ENCODE measurements around the gene HIF1A.
A peak's percentile ranks its signal among the peaks of the same experiment; 100 is the strongest.
"Not testable (repeated sequence)": the region's sequence is repeated elsewhere in the genome, so short reads cannot be mapped to it uniquely, and the experiment has no call there.

HIF1A gene

DNA sequence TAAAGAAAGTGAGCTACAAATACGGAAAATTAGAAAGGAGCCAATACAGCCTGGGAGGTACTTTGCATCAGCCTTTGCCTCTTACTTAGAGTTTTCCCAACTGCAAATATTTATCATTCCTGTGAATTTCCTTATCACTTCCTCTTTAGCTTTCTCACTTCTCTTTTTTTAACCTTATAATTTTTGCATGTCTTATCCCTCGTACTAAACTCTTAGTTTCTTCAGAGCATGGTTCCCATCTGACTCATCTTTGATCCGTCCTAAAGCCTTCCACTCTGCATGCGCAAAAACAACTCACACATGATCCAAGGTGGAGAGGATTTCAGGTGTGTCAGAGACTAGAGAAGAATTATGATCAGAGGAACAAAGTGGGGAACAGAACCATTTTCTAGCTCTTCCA lies 57.3 kb downstream of the HIF1A start:
- Histone ChIP-seq H3K9me3 (ENCODE audit: control insufficient read depth in 5 of 5, low read length in 5 of 5) (peaks cover 0 to 4% (median 0%) of the 10 kb centered on the region in 5 donors), H3K4me3 (ENCODE audit: low read depth in 1 of 5, low read length in 5 of 5) (no peak overlapping the region), H3K4me1 (ENCODE audit: control insufficient read depth in 5 of 5, insufficient read depth in 5 of 5, low read length in 5 of 5) (peaks cover 0 to 39% (median 14%) of the 10 kb centered on the region in 5 donors), H3K27ac (ENCODE audit: low read depth, low read length) (peak overlapping the region; percentile 82), H3K9ac (ENCODE audit: low read length in 5 of 5) (no peak overlapping the region), H3K36me3 (ENCODE audit: control insufficient read depth in 5 of 5, insufficient read depth in 5 of 5, low read length in 5 of 5) (peaks cover 0 to 5% (median 0%) of the 10 kb centered on the region in 5 donors), H3K27me3 (ENCODE audit: control insufficient read depth in 5 of 5, insufficient read depth in 4 of 5, low read length in 5 of 5) (no peaks in the 10 kb centered on the region)

DNA sequence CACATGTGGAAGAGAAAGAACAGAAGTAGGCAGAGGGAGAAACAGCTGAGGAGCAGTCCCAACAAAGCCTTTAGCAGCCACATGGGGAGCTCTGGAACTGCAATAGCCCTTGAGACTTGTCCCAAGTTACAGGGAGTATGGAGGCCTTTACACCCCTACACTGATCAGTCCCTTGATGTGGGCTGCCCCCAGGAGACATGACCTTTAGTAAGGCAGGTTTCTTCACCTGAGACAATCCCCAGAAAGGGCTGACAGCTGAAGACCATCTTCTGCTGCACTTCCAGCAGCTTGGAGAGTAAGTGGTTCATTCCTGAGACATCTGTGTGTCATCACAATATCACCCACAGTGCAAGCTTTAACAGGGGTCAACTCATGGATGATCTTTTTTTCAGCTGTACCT lies 58.3 kb downstream of the HIF1A start:
- no peak overlapping the region for H3K4me3 ChIP-seq (ENCODE audit: low read depth in 1 of 5, low read length in 5 of 5)
- H3K27ac ChIP-seq (ENCODE audit: low read depth, low read length): peak overlapping the region; percentile 52
- H3K36me3 ChIP-seq (ENCODE audit: control insufficient read depth in 5 of 5, insufficient read depth in 5 of 5, low read length in 5 of 5): no peaks in the 10 kb centered on the region
- H3K4me1 ChIP-seq (ENCODE audit: control insufficient read depth in 5 of 5, insufficient read depth in 5 of 5, low read length in 5 of 5): peaks cover 0 to 39% (median 14%) of the 10 kb centered on the region in 5 donors
- no peak overlapping the region for H3K9ac ChIP-seq (ENCODE audit: low read length in 5 of 5)
- H3K9me3 ChIP-seq (ENCODE audit: control insufficient read depth in 5 of 5, low read length in 5 of 5): peaks cover 0 to 4% (median 0%) of the 10 kb centered on the region in 5 donors
- H3K27me3 ChIP-seq (ENCODE audit: control insufficient read depth in 5 of 5, insufficient read depth in 4 of 5, low read length in 5 of 5): no peaks in the 10 kb centered on the region

DNA sequence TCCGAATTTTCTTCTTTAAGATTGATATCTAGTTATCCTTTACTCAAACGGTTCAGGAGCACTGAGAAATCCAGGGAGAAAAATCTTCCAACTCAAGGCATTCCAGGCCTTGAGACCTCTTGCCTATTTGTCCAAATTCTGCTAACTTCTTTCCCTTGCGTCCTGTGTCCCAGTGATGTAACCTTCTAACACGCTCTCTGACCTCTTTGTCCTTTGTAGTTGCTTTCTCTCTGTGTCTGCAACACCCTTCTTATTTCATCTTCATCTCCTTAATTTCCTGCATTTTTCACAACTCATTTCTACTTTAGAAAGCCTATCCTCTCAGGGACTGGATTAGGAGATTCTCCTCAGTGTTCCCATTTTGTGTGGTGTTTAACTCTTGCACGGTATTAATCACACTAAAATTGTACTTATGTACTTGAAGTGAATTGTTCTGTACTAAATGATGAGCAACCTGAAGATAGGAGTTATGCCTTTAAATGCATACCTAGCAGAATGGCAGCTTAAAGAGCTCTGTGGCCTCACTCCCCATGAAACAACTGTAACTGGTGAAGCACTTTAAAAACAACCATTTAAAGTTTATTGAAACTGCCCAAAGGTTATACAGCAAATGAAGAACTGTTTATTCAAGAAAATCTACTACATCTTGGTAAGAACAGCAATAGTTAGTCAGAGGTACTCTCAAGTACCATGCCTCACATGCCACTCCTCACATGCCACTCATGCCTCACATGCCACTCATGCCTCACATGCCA lies 59.5 kb downstream of the HIF1A start:
- Histone ChIP-seq H3K9me3 (ENCODE audit: control insufficient read depth in 5 of 5, low read length in 5 of 5) (peaks cover 0 to 4% (median 0%) of the 10 kb centered on the region in 5 donors), H3K27me3 (ENCODE audit: control insufficient read depth in 5 of 5, insufficient read depth in 4 of 5, low read length in 5 of 5) (no peaks in the 10 kb centered on the region), H3K9ac (ENCODE audit: low read length in 5 of 5) (no peak overlapping the region), H3K4me3 (ENCODE audit: low read depth in 1 of 5, low read length in 5 of 5) (no peak overlapping the region), H3K36me3 (ENCODE audit: control insufficient read depth in 5 of 5, insufficient read depth in 5 of 5, low read length in 5 of 5) (no peaks in the 10 kb centered on the region), H3K4me1 (ENCODE audit: control insufficient read depth in 5 of 5, insufficient read depth in 5 of 5, low read length in 5 of 5) (peaks cover 0 to 37% (median 14%) of the 10 kb centered on the region in 5 donors), H3K27ac (ENCODE audit: low read depth, low read length) (peak overlapping the region; percentile 52)

DNA sequence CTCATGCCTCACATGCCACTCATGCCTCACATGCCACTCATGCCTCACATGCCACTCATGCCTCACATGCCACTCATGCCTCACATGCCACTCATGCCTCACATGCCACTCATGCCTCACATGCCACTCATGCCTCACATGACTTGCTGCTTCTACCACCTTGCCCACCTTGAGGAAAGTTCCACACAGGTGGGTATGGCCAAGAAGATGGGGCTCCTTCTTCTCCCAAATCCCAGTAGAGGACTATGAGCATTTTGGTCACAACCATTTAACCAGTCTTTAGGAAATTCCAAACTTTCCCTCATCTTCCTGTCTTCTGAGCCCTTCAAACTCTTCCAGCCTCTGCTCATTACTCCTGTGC lies 60.0 kb downstream of the HIF1A start:
- not testable (repeated sequence) for H3K9me3 ChIP-seq (ENCODE audit: control insufficient read depth in 5 of 5, low read length in 5 of 5); H3K4me3 ChIP-seq (ENCODE audit: low read depth in 1 of 5, low read length in 5 of 5); H3K9ac ChIP-seq (ENCODE audit: low read length in 5 of 5); H3K27me3 ChIP-seq (ENCODE audit: control insufficient read depth in 5 of 5, insufficient read depth in 4 of 5, low read length in 5 of 5); H3K36me3 ChIP-seq (ENCODE audit: control insufficient read depth in 5 of 5, insufficient read depth in 5 of 5, low read length in 5 of 5)
- Histone ChIP-seq H3K27ac (ENCODE audit: low read depth, low read length) (peak overlapping the region; percentile 52), H3K4me1 (ENCODE audit: control insufficient read depth in 5 of 5, insufficient read depth in 5 of 5, low read length in 5 of 5) (peaks cover 0 to 32% (median 14%) of the 10 kb centered on the region in 5 donors)

DNA sequence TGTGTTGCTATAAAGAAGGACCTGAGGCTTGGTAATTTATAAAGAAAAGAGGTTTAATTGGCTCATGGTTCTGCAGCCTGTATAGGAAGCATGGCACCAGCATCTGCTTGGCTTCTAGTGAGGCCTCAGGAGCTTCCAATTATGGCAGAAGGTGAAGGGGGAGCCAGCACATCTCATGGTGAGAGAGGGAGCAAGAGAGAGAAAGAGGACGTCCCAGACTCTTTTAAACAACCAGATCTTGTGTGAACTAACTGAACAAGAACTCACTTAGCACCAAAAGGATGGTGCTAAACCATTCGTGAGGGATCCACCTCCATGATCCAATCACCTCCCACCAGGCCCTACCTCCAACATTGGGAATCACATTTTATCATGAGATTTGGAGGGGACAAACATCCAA lies 60.8 kb downstream of the HIF1A start:
- Histone ChIP-seq H3K4me3 (ENCODE audit: low read depth in 1 of 5, low read length in 5 of 5) (no peak overlapping the region), H3K27me3 (ENCODE audit: control insufficient read depth in 5 of 5, insufficient read depth in 4 of 5, low read length in 5 of 5) (no peaks in the 10 kb centered on the region), H3K4me1 (ENCODE audit: control insufficient read depth in 5 of 5, insufficient read depth in 5 of 5, low read length in 5 of 5) (peaks cover 0 to 28% (median 9%) of the 10 kb centered on the region in 5 donors), H3K27ac (ENCODE audit: low read depth, low read length) (no peak overlapping the region), H3K9me3 (ENCODE audit: control insufficient read depth in 5 of 5, low read length in 5 of 5) (peaks cover 0 to 4% (median 0%) of the 10 kb centered on the region in 5 donors), H3K36me3 (ENCODE audit: control insufficient read depth in 5 of 5, insufficient read depth in 5 of 5, low read length in 5 of 5) (no peaks in the 10 kb centered on the region), H3K9ac (ENCODE audit: low read length in 5 of 5) (no peak overlapping the region)

DNA sequence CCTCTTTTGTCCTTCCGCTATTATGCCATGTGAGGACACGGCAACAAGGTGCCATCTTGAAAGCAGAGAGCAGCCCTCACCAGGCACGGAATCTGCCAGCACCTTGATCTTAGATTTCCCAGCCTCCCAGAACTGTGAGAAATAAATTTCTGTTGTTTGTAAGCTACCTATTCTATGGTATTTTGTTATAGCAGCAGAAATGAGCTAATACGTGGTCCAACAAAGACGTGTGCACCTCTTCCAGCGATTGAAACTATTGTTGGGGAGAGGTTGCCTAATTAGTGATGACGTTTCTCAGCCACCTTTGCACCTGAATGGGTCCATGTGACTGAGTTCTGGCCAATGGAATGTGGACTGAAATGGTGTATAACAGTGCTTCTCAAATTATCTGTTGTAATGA lies 64.6 kb downstream of the HIF1A start:
- no peak overlapping the region for H3K9ac ChIP-seq (ENCODE audit: low read length in 5 of 5)
- H3K27me3 ChIP-seq (ENCODE audit: control insufficient read depth in 5 of 5, insufficient read depth in 4 of 5, low read length in 5 of 5): no peaks in the 10 kb centered on the region
- H3K36me3 ChIP-seq (ENCODE audit: control insufficient read depth in 5 of 5, insufficient read depth in 5 of 5, low read length in 5 of 5): no peaks in the 10 kb centered on the region
- peaks cover 0 to 4% (median 0%) of the 10 kb centered on the region in 5 donors for H3K9me3 ChIP-seq (ENCODE audit: control insufficient read depth in 5 of 5, low read length in 5 of 5)
- H3K27ac ChIP-seq (ENCODE audit: low read depth, low read length): no peak overlapping the region
- no peak overlapping the region for H3K4me3 ChIP-seq (ENCODE audit: low read depth in 1 of 5, low read length in 5 of 5)
- peaks cover 0 to 31% (median 20%) of the 10 kb centered on the region in 5 donors for H3K4me1 ChIP-seq (ENCODE audit: control insufficient read depth in 5 of 5, insufficient read depth in 5 of 5, low read length in 5 of 5)

DNA sequence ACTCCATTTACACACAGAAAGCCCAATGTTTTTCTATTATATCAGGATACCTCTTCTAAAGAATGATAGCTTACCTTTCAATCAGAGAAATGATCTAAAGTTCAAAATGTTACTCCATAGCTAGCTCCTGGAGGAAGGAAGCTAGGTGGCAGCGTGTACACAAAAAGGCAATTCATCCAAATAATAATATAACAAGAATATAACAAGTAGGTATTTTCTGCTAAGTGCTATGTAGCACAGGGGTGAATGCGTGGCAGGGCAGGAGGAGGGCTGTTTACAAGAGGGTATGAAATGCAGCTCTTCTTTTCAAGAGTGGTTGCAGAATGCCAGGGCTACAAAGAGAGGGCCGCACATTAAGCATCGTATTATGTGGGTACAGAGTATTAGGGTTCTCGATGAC lies 66.2 kb downstream of the HIF1A start:
- Histone ChIP-seq H3K4me3 (ENCODE audit: low read depth in 1 of 5, low read length in 5 of 5) (peak overlapping the region; percentile 81 to 99 (median 91)), H3K9ac (ENCODE audit: low read length in 5 of 5) (peak overlapping the region; percentile 72 to 88 (median 73)), H3K36me3 (ENCODE audit: control insufficient read depth in 5 of 5, insufficient read depth in 5 of 5, low read length in 5 of 5) (peaks cover 0 to 5% (median 0%) of the 10 kb centered on the region in 5 donors), H3K27ac (ENCODE audit: low read depth, low read length) (peak overlapping the region; percentile 86), H3K27me3 (ENCODE audit: control insufficient read depth in 5 of 5, insufficient read depth in 4 of 5, low read length in 5 of 5) (no peaks in the 10 kb centered on the region), H3K4me1 (ENCODE audit: control insufficient read depth in 5 of 5, insufficient read depth in 5 of 5, low read length in 5 of 5) (peaks cover 0 to 29% (median 19%) of the 10 kb centered on the region in 5 donors), H3K9me3 (ENCODE audit: control insufficient read depth in 5 of 5, low read length in 5 of 5) (no peaks in the 10 kb centered on the region)

DNA sequence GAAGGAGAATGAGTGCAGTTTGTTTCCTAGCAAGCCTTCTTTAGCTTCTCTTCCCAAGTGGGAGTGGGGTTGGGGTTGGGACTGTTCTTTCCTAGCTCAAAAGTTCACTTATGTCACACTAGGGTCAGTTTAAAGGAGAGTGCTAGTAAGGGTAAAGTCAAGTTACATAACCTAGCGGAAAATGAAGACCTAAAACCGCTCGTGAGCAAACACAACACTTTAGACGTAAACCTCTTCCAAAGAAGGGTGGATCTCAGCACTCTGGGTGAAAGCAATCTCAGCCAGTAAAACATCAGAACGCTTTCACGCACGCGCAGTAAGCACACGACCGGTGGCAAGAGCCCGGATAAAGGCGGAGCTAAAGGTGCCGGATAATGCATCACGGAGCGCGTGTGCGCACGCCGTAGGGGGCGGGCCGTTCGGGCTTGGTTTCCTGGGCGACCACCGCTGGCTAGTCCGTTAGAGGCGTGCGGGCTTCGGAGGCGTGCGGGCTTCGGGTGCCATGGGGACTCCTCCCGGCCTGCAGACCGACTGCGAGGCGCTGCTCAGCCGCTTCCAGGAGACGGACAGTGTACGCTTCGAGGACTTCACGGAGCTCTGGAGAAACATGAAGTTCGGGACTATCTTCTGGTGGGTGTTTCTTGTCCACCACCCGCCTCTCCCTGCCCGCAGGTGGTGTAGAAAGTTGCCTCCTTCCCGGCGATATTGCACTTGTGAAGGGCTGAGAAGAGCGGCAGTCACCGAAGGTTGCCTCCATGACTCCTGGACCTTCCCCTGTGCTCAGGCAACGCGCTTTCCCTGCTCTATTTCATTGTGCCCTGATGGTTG lies 66.9 kb downstream of the HIF1A start, which contains the start of gene SNAPC1:
TSS of gene SNAPC1 (plus strand) at position 462 of the 828 bp plus-strand sequence. CDS start at position 503, 41 bp downstream.
- H3K36me3 ChIP-seq (ENCODE audit: control insufficient read depth in 5 of 5, insufficient read depth in 5 of 5, low read length in 5 of 5): peaks cover 0 to 7% (median 0%) of the 10 kb centered on the region in 5 donors
- peaks cover 0 to 29% (median 19%) of the 10 kb centered on the region in 5 donors for H3K4me1 ChIP-seq (ENCODE audit: control insufficient read depth in 5 of 5, insufficient read depth in 5 of 5, low read length in 5 of 5)
- H3K9me3 ChIP-seq (ENCODE audit: control insufficient read depth in 5 of 5, low read length in 5 of 5): no peaks in the 10 kb centered on the region
- peak within 1 kb of the TSS; percentile 86 for H3K27ac ChIP-seq (ENCODE audit: low read depth, low read length)
- H3K27me3 ChIP-seq (ENCODE audit: control insufficient read depth in 5 of 5, insufficient read depth in 4 of 5, low read length in 5 of 5): no peaks in the 10 kb centered on the region
- peak within 1 kb of the TSS; percentile 86 to 100 (median 97) for H3K4me3 ChIP-seq (ENCODE audit: low read depth in 1 of 5, low read length in 5 of 5)
- peak within 1 kb of the TSS; percentile 73 to 92 (median 83) for H3K9ac ChIP-seq (ENCODE audit: low read length in 5 of 5)

DNA sequence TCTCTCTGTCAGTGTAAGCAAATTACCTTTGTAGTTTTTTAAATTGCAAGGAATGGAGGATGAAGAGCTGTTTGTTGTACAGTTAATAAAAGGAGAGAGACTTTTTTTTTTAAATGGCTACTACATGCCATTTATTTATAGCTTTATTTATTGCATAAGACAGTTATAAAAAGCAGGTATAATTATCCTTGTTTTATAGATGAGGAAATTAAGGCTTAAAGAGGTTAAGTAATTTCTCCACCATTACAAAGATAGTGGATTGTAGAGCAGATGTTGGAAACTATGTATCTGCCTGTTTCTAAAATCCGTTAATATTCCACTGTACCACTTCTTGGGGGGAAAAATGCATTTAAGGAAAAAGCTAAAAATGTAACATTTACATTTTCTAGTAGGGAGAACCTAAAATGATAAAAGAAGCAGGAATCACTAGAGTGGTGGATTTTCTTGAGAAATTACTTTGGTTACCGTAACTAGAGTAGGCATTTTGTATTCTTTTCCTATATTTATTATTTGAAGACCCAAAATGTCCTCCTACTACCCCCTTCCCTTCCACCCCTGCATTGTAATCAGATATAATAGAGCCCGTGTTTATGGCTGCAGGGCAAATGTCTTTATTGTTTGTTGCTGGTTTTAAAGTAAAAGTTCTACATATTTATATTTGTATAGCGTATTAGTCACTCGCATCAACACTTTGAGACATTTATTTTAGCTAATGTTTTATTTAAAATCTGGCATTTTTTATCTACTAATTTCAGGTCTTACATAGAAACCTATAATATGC lies 69.2 kb downstream of the HIF1A start:
- Histone ChIP-seq H3K9ac (ENCODE audit: low read length in 5 of 5) (no peak overlapping the region), H3K36me3 (ENCODE audit: control insufficient read depth in 5 of 5, insufficient read depth in 5 of 5, low read length in 5 of 5) (peaks cover 2 to 11% (median 7%) of the 10 kb centered on the region in 5 donors), H3K4me1 (ENCODE audit: control insufficient read depth in 5 of 5, insufficient read depth in 5 of 5, low read length in 5 of 5) (peaks cover 0 to 29% (median 19%) of the 10 kb centered on the region in 5 donors), H3K9me3 (ENCODE audit: control insufficient read depth in 5 of 5, low read length in 5 of 5) (no peaks in the 10 kb centered on the region), H3K27me3 (ENCODE audit: control insufficient read depth in 5 of 5, insufficient read depth in 4 of 5, low read length in 5 of 5) (no peaks in the 10 kb centered on the region), H3K4me3 (ENCODE audit: low read depth in 1 of 5, low read length in 5 of 5) (no peak overlapping the region), H3K27ac (ENCODE audit: low read depth, low read length) (no peak overlapping the region)

All from subcutaneous abdominal adipose tissue (tissue), 5 donors.